IMR-90 (cell line): ENCODE measurements around the gene MALT1. TPM values are rescaled to one million over a fixed set of nuclear protein-coding genes. Genes with fewer than 3 reads are reported as not detected.

Experiments used
- BHLHE40 ChIP-seq: fragments of 150-350 bp; IDR thresholded peaks from 2 replicates; pipeline ENCODE4 v1.6.1; 2016; ENCODE audit warnings: mild to moderate bottlenecking, low read depth, low read length
- CEBPB ChIP-seq: IDR thresholded peaks from 2 replicates; pipeline ENCODE4 v1.6.1; 2012; ENCODE audit warnings: low read depth, low read length, improper control_type of control experiment
- NFE2L2 ChIP-seq: fragments of 150-350 bp; IDR thresholded peaks from 2 replicates; pipeline ENCODE4 v1.6.1; 2016; ENCODE audit warnings: low read depth, mild to moderate bottlenecking, low read length
- SMC3 ChIP-seq: fragments of 150-350 bp; IDR thresholded peaks from 2 replicates; pipeline ENCODE4 v1.6.1; 2016; ENCODE audit warnings: low read depth, mild to moderate bottlenecking, antibody characterized with exemption, low read length, moderate library complexity
- USF2 ChIP-seq: fragments of 150-350 bp; IDR thresholded peaks from 2 replicates; pipeline ENCODE4 v1.6.1; 2017; ENCODE audit warnings: mild to moderate bottlenecking, antibody characterized with exemption, low read length, low read depth
- polyA plus RNA-seq, 3 experiments: library from polyadenylated mRNA; depleted of rRNA; stranded (reverse); fragments of >200 nt; gene quantifications; 2 replicates each; pipeline ENCODE4 v1.2.3, GENCODE V29; 2012; ENCODE audit warnings: low replicate concordance in 1 of 3
- total RNA-seq: library from RNA; depleted of rRNA; stranded (reverse); fragments of >200 nt; gene quantifications from 2 replicates; pipeline ENCODE4 v1.2.3, GENCODE V29; 2012

MALT1 gene
- total and polyA plus RNA-seq, 2 of the 4 experiments (the other 2 are of a cell fraction) = 8.3 to 25.3 TPM

- TF ChIP-seq USF2 (no peak), BHLHE40 (no peak), SMC3 (no peak), NFE2L2 (no peak), CEBPB (no peak)
These were observed 90.9 kb downstream of the MALT1 start (continued) for GRCh38 chr18:58761970-58762780.
